Natural killer cell (primary cell): ENCODE data around the gene PCLAF. TPM values are rescaled to one million over a fixed set of nuclear protein-coding genes. Genes with fewer than 3 reads are reported as not detected.

ENCODE experiments used
- ATAC-seq, 3 donors: fragments of 150-1000 bp in 2 of 3; fragments of 200-7000 bp in 1 of 3; cut with Tn5 transposase; 1 replicate in 1 of 3; 2 replicates in 2 of 3; pipeline ENCODE4 v1.10.0; 2021; ENCODE audit warnings: mild to moderate bottlenecking in 2 of 3, moderate library complexity in 2 of 3
- DNase-seq, 2 donors: peaks; one replicate each; pipeline versions ENCODE4 v3.0.0 to v3.0.0-alpha.2; 2013 to 2021; ENCODE audit warnings: mixed read lengths in 1 of 2
- H3K27ac ChIP-seq: one replicate; pipeline ENCODE4 v1.5.1; 2013; ENCODE audit warnings: mild to moderate bottlenecking, low read length
- H3K27me3 ChIP-seq: one replicate; pipeline ENCODE4 v1.6.1; 2013; ENCODE audit warnings: low read length; ENCODE audit not compliant: control insufficient read depth, insufficient read depth
- H3K36me3 ChIP-seq: one replicate; pipeline ENCODE4 v1.6.1; 2013; ENCODE audit warnings: low read length; ENCODE audit not compliant: control insufficient read depth, insufficient read depth
- H3K4me1 ChIP-seq: one replicate; pipeline ENCODE4 v1.6.1; 2013; ENCODE audit warnings: low read length; ENCODE audit not compliant: control insufficient read depth, insufficient read depth
- H3K4me3 ChIP-seq: one replicate; pipeline ENCODE4 v1.5.1; 2013; ENCODE audit warnings: low read length
- H3K9me3 ChIP-seq: one replicate; pipeline ENCODE4 v1.6.1; 2013; ENCODE audit warnings: low read length; ENCODE audit not compliant: control insufficient read depth, insufficient read depth
- H3K27ac Mint-ChIP-seq, 2 donors: one replicate each; pipeline ENCODE4 v1.8.0; 2022; ENCODE audit warnings: mild to moderate bottlenecking in 2 of 2, mixed read lengths in 2 of 2, moderate library complexity in 1 of 2
- H3K27me3 Mint-ChIP-seq, 2 donors: one replicate each; pipeline ENCODE4 v1.8.0; 2022; ENCODE audit warnings: low read depth in 2 of 2, mixed read lengths in 2 of 2
- H3K36me3 Mint-ChIP-seq: one replicate; pipeline ENCODE4 v1.8.0; 2022; ENCODE audit warnings: mixed read lengths
- H3K4me1 Mint-ChIP-seq, 2 donors: one replicate each; pipeline ENCODE4 v1.8.0; 2022; ENCODE audit warnings: mixed read lengths in 2 of 2
- H3K4me3 Mint-ChIP-seq: one replicate; pipeline ENCODE4 v1.8.0; 2022; ENCODE audit warnings: mild to moderate bottlenecking, moderate library complexity, mixed read lengths
- H3K9me3 Mint-ChIP-seq, 2 donors: one replicate each; pipeline ENCODE4 v1.8.0; 2022; ENCODE audit warnings: mixed read lengths in 2 of 2
- whole genome bisulfite sequencing: methylation state at CpG from one replicate; pipeline ENCODE4 v1.1.7; 2013; ENCODE audit warnings: missing lambda C conversion rate; ENCODE audit not compliant: insufficient coverage; 5-methylcytosine and 5-hydroxymethylcytosine counted together
- intact Hi-C: fragments of 100-400 bp; cut with micrococcal nuclease; formaldehyde crosslinking; loops from one replicate; pipeline ENCODE4 v1.14.2; 2022
- total RNA-seq, 4 donors: library from RNA; stranded (reverse); fragments of 120-200 nt in 1 of 4; gene quantifications; one replicate each; pipeline versions ENCODE4 v1.2.3 to v1.2.4, GENCODE V29; 2013 to 2022
- TF ChIP-seq, protein P1 (sequence below): fragments of 200-600 bp; IDR thresholded peaks from one replicate; pipeline ENCODE4 v1.8.0; 2022; ENCODE audit warnings: antibody characterized with exemption

PCLAF gene
- 1 to 10 TPM; 1.4 to 2.2 (median 1.9) TPM for total RNA-seq
- total RNA-seq (2013): 4.1 TPM

GRCh38 chr15:64381000-64381751, at the start of gene PCLAF:
PCLAF (minus strand) TSS chr15:64381441; CDS start chr15:64381371, 70 bp downstream.
- H3K4me1 Mint-ChIP-seq: peaks cover 13 to 15% of the 10 kb centered on the region in 2 donors
- H3K4me3 Mint-ChIP-seq: peak within 1 kb of the TSS; percentile 98
- H3K9me3 Mint-ChIP-seq: no peaks in the 10 kb centered on the region
- Histone ChIP-seq H3K4me3 (peak within 1 kb of the TSS; percentile 72), H3K36me3 (no peaks in the 10 kb centered on the region), H3K4me1 (peaks cover 9% of the 10 kb centered on the region), H3K9me3 (no peaks in the 10 kb centered on the region), H3K27me3 (no peaks in the 10 kb centered on the region), H3K27ac (no peak within 1 kb of the TSS)
- H3K27ac Mint-ChIP-seq: peak within 1 kb of the TSS; percentile 76 to 89
- TF ChIP-seq, protein P1, sequence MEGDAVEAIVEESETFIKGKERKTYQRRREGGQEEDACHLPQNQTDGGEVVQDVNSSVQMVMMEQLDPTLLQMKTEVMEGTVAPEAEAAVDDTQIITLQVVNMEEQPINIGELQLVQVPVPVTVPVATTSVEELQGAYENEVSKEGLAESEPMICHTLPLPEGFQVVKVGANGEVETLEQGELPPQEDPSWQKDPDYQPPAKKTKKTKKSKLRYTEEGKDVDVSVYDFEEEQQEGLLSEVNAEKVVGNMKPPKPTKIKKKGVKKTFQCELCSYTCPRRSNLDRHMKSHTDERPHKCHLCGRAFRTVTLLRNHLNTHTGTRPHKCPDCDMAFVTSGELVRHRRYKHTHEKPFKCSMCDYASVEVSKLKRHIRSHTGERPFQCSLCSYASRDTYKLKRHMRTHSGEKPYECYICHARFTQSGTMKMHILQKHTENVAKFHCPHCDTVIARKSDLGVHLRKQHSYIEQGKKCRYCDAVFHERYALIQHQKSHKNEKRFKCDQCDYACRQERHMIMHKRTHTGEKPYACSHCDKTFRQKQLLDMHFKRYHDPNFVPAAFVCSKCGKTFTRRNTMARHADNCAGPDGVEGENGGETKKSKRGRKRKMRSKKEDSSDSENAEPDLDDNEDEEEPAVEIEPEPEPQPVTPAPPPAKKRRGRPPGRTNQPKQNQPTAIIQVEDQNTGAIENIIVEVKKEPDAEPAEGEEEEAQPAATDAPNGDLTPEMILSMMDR: no peak
- H3K27me3 Mint-ChIP-seq: no peaks in the 10 kb centered on the region
- intact Hi-C loops: loop anchor here (10.0 kb wide), 1 partner anchor 84 kb away; the partner anchor contains the start of gene ZNF609
- WGBS: 1% methylated on average over 38 of the region's 38 CpGs
- DNase-seq: peak; percentile 85 to 94
- H3K36me3 Mint-ChIP-seq: no peaks in the 10 kb centered on the region
- ATAC-seq: peak; percentile 99 to 100 (median 100)

DNA sequence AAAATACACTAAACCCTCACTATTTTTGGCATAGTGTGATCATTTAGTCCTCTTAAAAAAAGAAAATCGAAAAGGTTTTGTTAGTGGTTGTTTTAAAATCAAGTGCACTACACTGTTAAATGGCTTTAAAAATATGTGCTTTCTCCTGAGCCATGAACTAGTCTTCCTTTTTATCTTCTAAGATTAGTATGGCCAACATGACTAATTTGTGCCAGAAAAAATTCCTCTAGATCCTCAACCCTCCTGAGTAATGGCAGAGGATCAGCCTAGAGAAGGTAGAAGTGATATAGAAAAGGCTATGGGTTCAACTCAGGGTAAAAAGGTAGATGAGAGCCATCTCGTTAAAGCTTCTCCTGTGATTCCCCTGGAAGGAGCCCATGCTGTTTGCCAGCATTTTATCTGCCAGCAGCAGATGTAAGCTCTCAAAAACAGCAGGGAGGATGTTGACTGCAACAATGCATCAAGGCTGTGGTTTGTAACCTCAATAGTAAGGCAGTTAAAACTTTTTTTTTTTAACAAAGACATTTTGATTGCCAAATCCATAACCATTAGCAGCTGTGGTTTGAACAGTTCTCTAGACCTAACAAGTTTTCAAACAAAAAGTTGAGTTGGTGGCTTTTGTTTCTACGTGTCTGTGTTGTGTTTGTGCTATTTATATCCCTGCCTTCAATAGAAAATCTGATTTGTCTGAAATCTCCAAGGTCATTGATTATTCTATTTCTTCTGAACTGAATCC, 48.9 kb upstream of the PCLAF start:
- peak; percentile 19 to 84 for DNase-seq
- no peak overlapping the region for H3K4me3 ChIP-seq

DNA sequence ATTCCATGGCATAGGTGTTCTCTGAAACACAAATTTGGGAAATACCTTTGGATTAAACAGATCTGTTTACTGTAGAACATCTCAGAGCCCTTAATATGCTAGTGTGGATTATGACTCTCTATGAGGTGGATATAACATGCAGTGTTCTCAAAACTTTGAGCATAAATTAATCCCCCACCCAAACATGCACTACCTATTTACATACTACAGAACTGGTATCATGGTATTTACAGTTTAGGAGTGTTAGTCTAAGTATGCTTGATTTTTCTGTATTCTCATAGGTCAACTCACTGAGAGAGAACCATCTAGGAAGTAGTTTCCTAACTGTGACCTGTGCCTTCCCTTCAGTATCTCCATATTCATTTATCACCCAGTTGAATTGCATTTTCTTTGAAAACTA, 48.2 kb upstream of the PCLAF start:
- DNase-seq (no peak), ATAC-seq (no peak)
- Histone ChIP-seq H3K4me1 (peaks cover 11% of the 10 kb centered on the region), H3K9me3 (no peaks in the 10 kb centered on the region), H3K36me3 (peaks cover 27% of the 10 kb centered on the region), H3K27me3 (no peaks in the 10 kb centered on the region), H3K27ac (peak overlapping the region; percentile 74), H3K4me3 (no peak overlapping the region)
- TF ChIP-seq, protein P1: no peak
- no peaks in the 10 kb centered on the region for H3K27me3 Mint-ChIP-seq
- H3K27ac Mint-ChIP-seq: peak overlapping the region; percentile 66 to 87
- H3K4me3 Mint-ChIP-seq: peak overlapping the region; percentile 72
- peaks cover under 1% of the 10 kb centered on the region for H3K36me3 Mint-ChIP-seq
- no peaks in the 10 kb centered on the region for H3K9me3 Mint-ChIP-seq
- peaks cover 17 to 21% of the 10 kb centered on the region in 2 donors for H3K4me1 Mint-ChIP-seq
- intact Hi-C loops: no loop called here

More for the DNA sequence above, 48.9 kb upstream of the PCLAF start:
- TF ChIP-seq, protein P1: no peak
- Histone ChIP-seq H3K4me1 (peaks cover 11% of the 10 kb centered on the region), H3K27me3 (no peaks in the 10 kb centered on the region), H3K36me3 (peaks cover 22% of the 10 kb centered on the region), H3K9me3 (no peaks in the 10 kb centered on the region), H3K27ac (peak overlapping the region; percentile 74)
- peak; percentile 82 to 94 (median 87) for ATAC-seq
- intact Hi-C loops: loop anchor here (2.0 to 5.0 kb wide), 4 partner anchors 31 to 299 kb away; partner anchors contain the start of gene ZNF609
- Mint-ChIP-seq H3K27me3 (no peaks in the 10 kb centered on the region), H3K27ac (peak overlapping the region; percentile 66 to 87), H3K4me1 (peaks cover 17 to 21% of the 10 kb centered on the region in 2 donors), H3K9me3 (no peaks in the 10 kb centered on the region), H3K4me3 (peak overlapping the region; percentile 72), H3K36me3 (no peaks in the 10 kb centered on the region)
- WGBS: 9% methylated on average over 1 of the region's 3 CpGs
